OCI-LY7 (cell line): ENCODE measurements around the gene GEMIN5. TPM values are rescaled to one million over a fixed set of nuclear protein-coding genes. Genes with fewer than 3 reads are reported as not detected.

Source experiments
- BruUV-seq: library from RNA; stranded (reverse); fragments of 400-500 nt; replicated peaks from 2 replicates; lab custom pipeline; 2021; lab: Mats Ljungman, UMichigan
- CTCF ChIA-PET: fragments of 300-600 bp; sonication (Branson Sonifier 250); formaldehyde crosslinking; loops from one replicate; lab custom pipeline; 2022; ENCODE audit warnings: antibody characterized with exemption; ENCODE audit not compliant: unreplicated experiment; lab: Charles Lee
- POLR2A ChIA-PET: fragments of 300-600 bp; sonication (Branson Sonifier 250); formaldehyde crosslinking; loops from one replicate; lab custom pipeline; 2022; ENCODE audit warnings: antibody characterized with exemption; lab: Charles Lee
- DNase-seq: peaks from one replicate; pipeline ENCODE4 v3.0.0-alpha.2; 2015; ENCODE audit warnings: low spot score
- H2AFZ ChIP-seq: fragments of 200-600 bp; sonication (generic), shearing (Covaris generic); 2 replicates; pipeline ENCODE4 v1.6.1; 2014; ENCODE audit warnings: mild to moderate bottlenecking, antibody characterized with exemption, low read length, moderate library complexity
- H3K27ac ChIP-seq: fragments of 200-600 bp; sonication (generic); 2 replicates; pipeline ENCODE4 v1.5.1; 2014; ENCODE audit warnings: mixed run types, low read depth, mild to moderate bottlenecking, moderate library complexity, low read length, inconsistent platforms; ENCODE audit not compliant: poor library complexity, severe bottlenecking
- H3K36me3 ChIP-seq: fragments of 200-600 bp; sonication (generic); 2 replicates; pipeline ENCODE4 v1.6.1; 2014; ENCODE audit warnings: mild to moderate bottlenecking, antibody characterized with exemption, low read length, moderate library complexity, mixed read lengths; ENCODE audit not compliant: insufficient read depth
- H3K4me1 ChIP-seq: fragments of 200-600 bp; sonication (generic); 2 replicates; pipeline ENCODE4 v1.5.1; 2014; ENCODE audit warnings: mild to moderate bottlenecking, low read length; ENCODE audit not compliant: insufficient read depth, poor library complexity, severe bottlenecking
- H3K4me2 ChIP-seq: fragments of 200-600 bp; sonication (generic); 2 replicates; pipeline ENCODE4 v1.6.1; 2014; ENCODE audit warnings: mild to moderate bottlenecking, low read length
- H3K4me3 ChIP-seq: fragments of 200-600 bp; sonication (generic); 2 replicates; pipeline ENCODE4 v1.5.1; 2014; ENCODE audit warnings: mild to moderate bottlenecking, low read depth, low read length; ENCODE audit not compliant: poor library complexity, severe bottlenecking
- H3K79me2 ChIP-seq: fragments of 200-600 bp; sonication (generic); 2 replicates; pipeline ENCODE4 v1.6.1; 2016; ENCODE audit warnings: low read depth, mild to moderate bottlenecking, low read length, moderate library complexity, mixed read lengths; ENCODE audit not compliant: insufficient read depth
- H3K9me2 ChIP-seq: fragments of 200-600 bp; sonication (generic); 2 replicates; pipeline ENCODE4 v1.6.1; 2016; ENCODE audit warnings: mild to moderate bottlenecking, low read length, mixed read lengths; ENCODE audit not compliant: insufficient read depth
- H3K9me3 ChIP-seq: fragments of 200-600 bp; sonication (generic); 2 replicates; pipeline ENCODE4 v1.6.1; 2014; ENCODE audit warnings: mild to moderate bottlenecking, mixed run types, low read length, mixed read lengths
- H4K20me1 ChIP-seq: fragments of 200-600 bp; sonication (generic); 2 replicates; pipeline ENCODE4 v1.6.1; 2014; ENCODE audit warnings: mild to moderate bottlenecking, antibody characterized with exemption, low read length, moderate library complexity, mixed read lengths; ENCODE audit not compliant: insufficient read depth
- CTCF ChIP-seq: fragments of 200-600 bp; sonication (generic); conservative IDR thresholded peaks from 2 replicates; pipeline ENCODE4 v1.5.1; 2014; ENCODE audit warnings: mild to moderate bottlenecking, antibody characterized with exemption, low read length, moderate library complexity, mixed read lengths
- EZH2phosphoT487 ChIP-seq: fragments of 200-600 bp; sonication (generic); IDR thresholded peaks from 2 replicates; pipeline ENCODE4 v1.6.1; 2018; ENCODE audit warnings: low read depth, borderline replicate concordance, mild to moderate bottlenecking, mixed run types, antibody characterized with exemption, low read length, moderate library complexity, mixed read lengths
- intact Hi-C: fragments of 100-400 bp; cut with micrococcal nuclease; formaldehyde crosslinking; loops from one replicate; pipeline ENCODE4 v1.10.0; 2022; ENCODE audit not compliant: unreplicated experiment
- total RNA-seq, 2 experiments: library from RNA; depleted of rRNA in 1 of 2; stranded (reverse); fragments of >200 nt in 1 of 2; shearing (Covaris generic) in 1 of 2; gene quantifications; 2 replicates each; pipeline ENCODE4 v1.2.3, GENCODE V29; 2014 to 2022

The GEMIN5 gene
- total RNA-seq, 2 experiments from 2014 or later, result 17.9 to 25.6 TPM

GRCh38 chr5:154901276-154901675 lies 36.7 kb downstream of the GEMIN5 start:
- no peak overlapping the region for H3K4me3 ChIP-seq
- TF ChIP-seq CTCF (no peak), EZH2phosphoT487 (no peak)
- POLR2A ChIA-PET, result interaction anchor here (0.6 kb wide), 1 partner anchor 29 kb away, joined by 4 read pairs; no protein-coding TSS in a partner anchor
- H3K27ac ChIP-seq, result no peak overlapping the region
- H3K4me2 ChIP-seq, result no peak overlapping the region
- H3K9me3 ChIP-seq, result no peaks in the 10 kb centered on the region
- no peaks in the 10 kb centered on the region for H3K4me1 ChIP-seq
- H3K79me2 ChIP-seq, result no peaks in the 10 kb centered on the region
- H4K20me1 ChIP-seq, result no peaks in the 10 kb centered on the region
- no peak for DNase-seq
- CTCF ChIA-PET, result no interaction called here
- no TSS peak for BruUV-seq
- intact Hi-C loops, result no loop called here
- H2AFZ ChIP-seq, result no peak overlapping the region
- H3K36me3 ChIP-seq, result peaks cover 96% of the 10 kb centered on the region
- H3K9me2 ChIP-seq, result no peaks in the 10 kb centered on the region

- no peak overlapping the region for H3K4me2 ChIP-seq
- no peaks in the 10 kb centered on the region for H3K79me2 ChIP-seq
- H3K36me3 ChIP-seq, result peaks cover 97% of the 10 kb centered on the region
- no TSS peak for BruUV-seq
- H2AFZ ChIP-seq, result no peak overlapping the region
- POLR2A ChIA-PET, result no interaction called here
- H3K9me2 ChIP-seq, result no peaks in the 10 kb centered on the region
- CTCF ChIA-PET, result no interaction called here
- no peaks in the 10 kb centered on the region for H3K4me1 ChIP-seq
- no peak for DNase-seq
- no peaks in the 10 kb centered on the region for H4K20me1 ChIP-seq
- H3K27ac ChIP-seq, result no peak overlapping the region
- intact Hi-C loops, result no loop called here
- TF ChIP-seq CTCF (no peak), EZH2phosphoT487 (no peak)
- no peak overlapping the region for H3K4me3 ChIP-seq
- H3K9me3 ChIP-seq, result no peaks in the 10 kb centered on the region
Observed at GRCh38 chr5:154900066-154900465, 37.9 kb downstream of the GEMIN5 start.

GRCh38 chr5:154899151-154899816 lies 38.7 kb downstream of the GEMIN5 start:
- ChIA-PET CTCF (no interaction called here), POLR2A (interaction anchor here (1.2 kb wide), 1 partner anchor 11 kb away, joined by 3 read pairs; no protein-coding TSS in a partner anchor)
- H3K36me3 ChIP-seq, result peaks cover 95% of the 10 kb centered on the region

More at GRCh38 chr5:154899151-154899816, 38.7 kb downstream of the GEMIN5 start:
- no peak for DNase-seq
- intact Hi-C loops, result no loop called here
- Histone ChIP-seq H3K79me2 (no peaks in the 10 kb centered on the region), H3K27ac (no peak overlapping the region), H3K9me2 (no peaks in the 10 kb centered on the region), H3K4me3 (no peak overlapping the region), H3K4me2 (no peak overlapping the region), H3K4me1 (no peaks in the 10 kb centered on the region), H3K9me3 (no peaks in the 10 kb centered on the region), H4K20me1 (no peaks in the 10 kb centered on the region), H2AFZ (no peak overlapping the region)
- BruUV-seq, result no TSS peak
- TF ChIP-seq CTCF (no peak), EZH2phosphoT487 (no peak)
